ENCODE measurements around the gene KCNH1.

The KCNH1 gene

GRCh38 chr1:210830034-210831028, 303.6 kb downstream of the KCNH1 start:
- TF ChIP-seq CTCF (IDR thresholded peaks at IDR 0.05; ENCODE audit: insufficient read depth, low read depth, low read length, missing control alignments): no peak
- no peak for DNase-seq (ENCODE audit: low read depth)
- no peak overlapping the region for H3K4me3 ChIP-seq (ENCODE audit: low read depth, low read length)

- H3K4me3 ChIP-seq (ENCODE audit: low read depth, low read length): no peak overlapping the region
- no peak for TF ChIP-seq CTCF (IDR thresholded peaks at IDR 0.05; ENCODE audit: insufficient read depth, low read depth, low read length, missing control alignments)
- no peak for DNase-seq (ENCODE audit: low read depth)
Observed at GRCh38 chr1:210828996-210829596, 304.9 kb downstream of the KCNH1 start.

GRCh38 chr1:210827481-210827880, 306.5 kb downstream of the KCNH1 start:
- no peak for TF ChIP-seq CTCF (IDR thresholded peaks at IDR 0.05; ENCODE audit: insufficient read depth, low read depth, low read length, missing control alignments)
- H3K4me3 ChIP-seq (ENCODE audit: low read depth, low read length): no peak overlapping the region
- DNase-seq (ENCODE audit: low read depth): no peak

GRCh38 chr1:210826686-210827085, 307.3 kb downstream of the KCNH1 start:
- no peak overlapping the region for H3K4me3 ChIP-seq (ENCODE audit: low read depth, low read length)
- TF ChIP-seq CTCF (IDR thresholded peaks at IDR 0.05; ENCODE audit: insufficient read depth, low read depth, low read length, missing control alignments): no peak
- DNase-seq (ENCODE audit: low read depth): no peak

- TF ChIP-seq CTCF (IDR thresholded peaks at IDR 0.05; ENCODE audit: insufficient read depth, low read depth, low read length, missing control alignments): no peak
- DNase-seq (ENCODE audit: low read depth): no peak
- H3K4me3 ChIP-seq (ENCODE audit: low read depth, low read length): no peak overlapping the region
Observed at GRCh38 chr1:210822932-210823331, 311.0 kb downstream of the KCNH1 start.

GRCh38 chr1:210822241-210822640, 311.7 kb downstream of the KCNH1 start:
- H3K4me3 ChIP-seq (ENCODE audit: low read depth, low read length): no peak overlapping the region
- no peak for DNase-seq (ENCODE audit: low read depth)
- TF ChIP-seq CTCF (IDR thresholded peaks at IDR 0.05; ENCODE audit: insufficient read depth, low read depth, low read length, missing control alignments): no peak
